K562 (cell line): Measurements from ENCODE around the gene HOXC5. TPM values are rescaled to one million over a fixed set of nuclear protein-coding genes. Genes with fewer than 3 reads are reported as not detected.

Experiments
- ATF7 ChIP-seq: fragments of 450-650 bp; IDR thresholded peaks from 2 replicates; pipeline ENCODE4 v1.7.1; 2014; ENCODE audit warnings: mild to moderate bottlenecking, moderate library complexity
- CTCF ChIP-seq, 3 experiments: IDR thresholded peaks in 2 of 3; conservative IDR thresholded peaks in 1 of 3; 2 replicates each; pipeline ENCODE4 v1.5.1; 2011 to 2012; ENCODE audit warnings: low read length in 3 of 3, mild to moderate bottlenecking in 3 of 3, control low read depth in 2 of 3, improper control_type of control experiment in 1 of 3, inconsistent platforms in 1 of 3, low read depth in 1 of 3, mixed read lengths in 1 of 3, moderate library complexity in 1 of 3; ENCODE audit not compliant: insufficient read depth in 2 of 3
- HDAC8 ChIP-seq: fragments of 450-650 bp; IDR thresholded peaks from 2 replicates; pipeline ENCODE4 v1.6.1; 2016; ENCODE audit warnings: mild to moderate bottlenecking, missing genetic modification characterization, moderate library complexity, missing compliant biosample characterization
- MAZ ChIP-seq, 2 experiments: fragments of 450-650 bp in 1 of 2; sonication (generic) in 1 of 2; formaldehyde crosslinking; IDR thresholded peaks in 1 of 2; conservative IDR thresholded peaks in 1 of 2; 2 replicates each; pipeline versions ENCODE4 v1.4.0 to v1.5.0; 2020; ENCODE audit warnings: mild to moderate bottlenecking in 1 of 2, missing genetic modification reagents in 1 of 2
- MYNN ChIP-seq, 2 experiments: sonication (generic); formaldehyde crosslinking in 1 of 2; IDR thresholded peaks; 2 replicates each; pipeline versions ENCODE4 v1.5.0 to v1.6.1; 2016 to 2020; ENCODE audit warnings: antibody characterized with exemption in 1 of 2, missing genetic modification reagents in 1 of 2
- PRDM10 ChIP-seq: fragments of 450-650 bp; IDR thresholded peaks from 2 replicates; pipeline ENCODE4 v1.6.1; 2018; ENCODE audit not compliant: partially characterized antibody
- RBBP5 ChIP-seq: fragments of 200-600 bp; sonication (generic); IDR thresholded peaks from 2 replicates; pipeline ENCODE4 v1.6.1; 2012; ENCODE audit warnings: borderline replicate concordance, mild to moderate bottlenecking, low read length, control low read depth, inconsistent platforms; ENCODE audit not compliant: insufficient read depth, poor library complexity, severe bottlenecking
- ZBTB1 ChIP-seq: sonication (generic); formaldehyde crosslinking; IDR thresholded peaks from 2 replicates; pipeline ENCODE4 v1.8.1; 2023; ENCODE audit warnings: missing genetic modification reagents, low read depth, mild to moderate bottlenecking, borderline replicate concordance
- ZNF263 ChIP-seq: sonication (generic); formaldehyde crosslinking; IDR thresholded peaks from 2 replicates; pipeline ENCODE4 v1.8.0; 2022; ENCODE audit warnings: mild to moderate bottlenecking, missing genetic modification reagents, borderline replicate concordance
- ZNF592 ChIP-seq: fragments of 450-650 bp; IDR thresholded peaks from 2 replicates; pipeline ENCODE4 v1.6.1; 2017; ENCODE audit warnings: antibody characterized with exemption, mild to moderate bottlenecking
- ZNF740 ChIP-seq, 3 experiments: fragments of 200-800 bp in 1 of 3; sonication (Bioruptor generic) in 1 of 3; sonication (generic) in 1 of 3; formaldehyde crosslinking in 1 of 3; IDR thresholded peaks; 2 replicates each; pipeline versions ENCODE4 v1.6.1 to v1.8.0; 2016 to 2022; ENCODE audit warnings: mild to moderate bottlenecking in 2 of 3, missing compliant biosample characterization in 2 of 3, missing genetic modification characterization in 2 of 3, missing genetic modification reagents in 1 of 3
- polyA plus RNA-seq, 8 experiments: library from polyadenylated mRNA; depleted of rRNA in 4 of 8; stranded (reverse) in 5 of 8; unstranded in 3 of 8; fragments of >200 nt; fragmentation: Nextera tagmentation in 2 of 8; fragmentation: Illumina TruSeq in 1 of 8; extraction: Ambion mirVana in 2 of 8; extraction: Trizol in 1 of 8; gene quantifications; 2 replicates each; pipeline versions ENCODE4 v1.2.1 to v1.2.3, GENCODE V29; 2011 to 2014; ENCODE audit warnings: inconsistent platforms in 1 of 8, missing spikeins in 1 of 8
- total RNA-seq, 7 experiments: library from RNA; depleted of rRNA in 6 of 7; stranded (reverse); fragments of >200 nt in 6 of 7; fragmentation: Illumina TruSeq in 2 of 7; extraction: Trizol in 2 of 7; gene quantifications; 2 replicates each; pipeline versions ENCODE4 v1.2.1 to v1.2.3, GENCODE V29; 2011 to 2021; ENCODE audit warnings: low replicate concordance in 1 of 7
- TF ChIP-seq, protein P1 (sequence below): sonication (generic); formaldehyde crosslinking; IDR thresholded peaks from 2 replicates; pipeline ENCODE4 v1.9.0; 2022; ENCODE audit warnings: mild to moderate bottlenecking, missing genetic modification reagents

The HOXC5 gene
- total and polyA plus RNA-seq, 9 of the 15 experiments (the other 6 are each of a cell fraction or from before 2014, with no cell fraction given), result 0.10 to 0.44 (median 0.18) TPM; not detected in 4

DNA sequence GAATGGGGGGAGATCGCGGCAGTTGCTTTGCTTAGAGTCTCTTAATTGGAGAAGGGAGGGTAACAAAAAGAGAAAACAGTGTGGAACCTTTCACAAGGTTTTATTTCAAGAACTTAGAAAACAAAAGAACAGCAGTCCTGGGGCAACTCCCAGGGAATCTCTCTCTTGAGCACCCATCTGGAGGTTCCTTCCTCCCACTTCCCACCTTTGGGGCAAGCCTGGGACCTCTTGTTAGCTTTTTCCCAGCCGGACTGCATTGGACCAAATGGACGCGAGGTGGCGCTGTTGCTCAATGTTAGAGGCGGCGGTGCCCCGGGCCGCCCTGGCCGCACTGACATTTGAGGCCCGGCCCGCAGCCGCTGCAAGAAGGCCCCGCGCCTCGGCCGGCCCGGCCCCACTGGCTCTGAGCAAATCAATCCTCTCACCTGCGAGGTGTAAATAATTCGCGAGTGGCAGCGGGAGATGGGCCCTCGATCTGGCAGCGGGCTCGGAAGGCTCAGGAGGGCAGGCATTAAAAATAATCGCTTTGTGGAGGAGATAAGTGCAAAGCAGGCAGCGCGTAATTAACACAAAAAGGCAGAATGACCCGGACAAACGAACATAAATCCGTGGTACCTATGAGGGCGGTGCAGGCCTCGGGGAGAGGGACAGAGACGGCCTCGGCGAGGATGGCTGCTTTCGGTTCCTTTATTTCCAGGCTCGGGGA, 26.8 kb upstream of the HOXC5 start (continued):
- TF ChIP-seq ZNF740 (CRISPR knock-in tag; IDR thresholded peaks at IDR 0.05) (peak; percentile 55; the same call in 1 of the 2 replicates), ZNF740 (tag; IDR thresholded peaks at IDR 0.05) (no peak), RBBP5 (peak; percentile 30), ZBTB1 (CRISPR knock-in tag) (no peak), MAZ (CRISPR knock-in tag; conservative IDR thresholded peaks at IDR 0.05 in 1 of 2, IDR thresholded peaks at IDR 0.05 in 1 of 2) (peak in 1 of 2 experiments; percentile 64; a peak in 1 of 4 replicates), CTCF (IDR thresholded peaks at IDR 0.05 in 2 of 3, conservative IDR thresholded peaks at IDR 0.05 in 1 of 3; ENCODE audit: insufficient read depth in 2 of 3, low read depth in 1 of 3, low read length in 3 of 3) (peak; percentile 91 to 96 (median 92)), HDAC8 (tag) (no peak), ATF7 (peak; percentile 45; the same call in 1 of the 2 replicates), MYNN (IDR thresholded peaks at IDR 0.05) (0 out of 2 replicates have a peak, but pooled peaks have one; percentile 37), MYNN (CRISPR knock-in tag; IDR thresholded peaks at IDR 0.05) (no peak), ZNF592 (peak; percentile 23; the same call in 1 of the 2 replicates), ZNF263 (CRISPR knock-in tag) (peak; percentile 53; the same call in 1 of the 2 replicates), PRDM10 (peak; percentile 89)
- TF ChIP-seq, protein P1, sequence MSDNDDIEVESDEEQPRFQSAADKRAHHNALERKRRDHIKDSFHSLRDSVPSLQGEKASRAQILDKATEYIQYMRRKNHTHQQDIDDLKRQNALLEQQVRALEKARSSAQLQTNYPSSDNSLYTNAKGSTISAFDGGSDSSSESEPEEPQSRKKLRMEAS (CRISPR knock-in tag), result peak; percentile 28
